ENCODE measurements around the gene ALOX5. TPM values are rescaled to one million over a fixed set of nuclear protein-coding genes. Genes with fewer than 3 reads are reported as not detected.
"Not testable (repeated sequence)": the region's sequence is repeated elsewhere in the genome, so short reads cannot be mapped to it uniquely, and the experiment has no call there.

ALOX5 gene
- total RNA-seq (2021) (66.5 and 86.8 TPM in 2 replicates), Bru-seq, nascent RNA (percentile 78 among the genes with signal in this experiment), BruChase-seq, experiment 1, labeled RNA remaining after a 2-hour chase (percentile 83 among the genes with signal in this experiment), BruChase-seq, experiment 2, labeled RNA remaining after a 6-hour chase (percentile 70 among the genes with signal in this experiment)
- long read RNA-seq, transcript ALOX5-207 (13 exons, 2,390 nt) = minor isoform, 11 of 232 reads
- long read RNA-seq, transcript ALOX5-201 (14 exons, 2,506 nt) = major isoform, 48 of 232 reads
- long read RNA-seq, partial matches to known transcripts = 12 of 232 reads
- long read RNA-seq, other reads (novel, unspliced or antisense) = 158 of 232 reads

- Histone ChIP-seq H3K36me3 (ENCODE audit: low read depth) (no peaks in the 10 kb centered on the region), H3K9me3 (ENCODE audit: insufficient read depth, low read depth) (no peaks in the 10 kb centered on the region), H3K9me2 (ENCODE audit: insufficient read depth) (no peaks in the 10 kb centered on the region), H3K4me2 (peak within 1 kb of the TSS; percentile 94), H4K20me1 (ENCODE audit: insufficient read depth) (no peaks in the 10 kb centered on the region), H3K27me3 (ENCODE audit: insufficient read depth, low read depth) (no peaks in the 10 kb centered on the region), H3K4me1 (replicated peaks; ENCODE audit: insufficient read depth) (peaks cover 37% of the 10 kb centered on the region), H3K79me2 (ENCODE audit: low read depth) (peaks cover 33% of the 10 kb centered on the region), H3F3A (ENCODE audit: insufficient read depth, low read depth) (peaks cover 32% of the 10 kb centered on the region), H3K27ac (peak within 1 kb of the TSS; percentile 99), H2AFZ (peak within 1 kb of the TSS; percentile 90), H3K4me3 (peak within 1 kb of the TSS; percentile 84)
- intact Hi-C loops (cut with micrococcal nuclease; ENCODE audit: unreplicated experiment) = loop anchor here (2.0 to 10.0 kb wide), 4 partner anchors 53 to 369 kb away; partner anchors contain the start of gene ZNF22
- CTCF ChIA-PET = interaction anchor here (1.1 kb wide), 1 partner anchor 20 kb away, joined by 3 read pairs; no protein-coding TSS in a partner anchor
- TF ChIP-seq CTCF (conservative IDR thresholded peaks at IDR 0.05) (no peak), EZH2 (IDR thresholded peaks at IDR 0.05; ENCODE audit: low read depth) (no peak)
- POLR2A ChIA-PET (ENCODE audit: unreplicated experiment) = no interaction called here
- peak; percentile 52 to 91 for DNase-seq
- no TSS peak for BruUV-seq (replicated peaks)
Observed at GRCh38 chr10:45373576-45374349, at the start of gene ALOX5. Gene ALOX5, plus strand, starts transcription at chr10:45374216. Its CDS starts 64 bp downstream, at chr10:45374280.

- no peak overlapping the region for H3K4me3 ChIP-seq
- no peak for DNase-seq
- H3K79me2 ChIP-seq (ENCODE audit: low read depth) = no peaks in the 10 kb centered on the region
- POLR2A ChIA-PET (ENCODE audit: unreplicated experiment) = no interaction called here
- H3K27ac ChIP-seq = no peak overlapping the region
- BruUV-seq (replicated peaks) = no TSS peak
- intact Hi-C loops (cut with micrococcal nuclease; ENCODE audit: unreplicated experiment) = no loop called here
- H3K27me3 ChIP-seq (ENCODE audit: insufficient read depth, low read depth) = no peaks in the 10 kb centered on the region
- H3K4me1 ChIP-seq (replicated peaks; ENCODE audit: insufficient read depth) = no peaks in the 10 kb centered on the region
- no peaks in the 10 kb centered on the region for H3K9me3 ChIP-seq (ENCODE audit: insufficient read depth, low read depth)
- TF ChIP-seq EZH2 (IDR thresholded peaks at IDR 0.05; ENCODE audit: low read depth) = no peak
- H3K36me3 ChIP-seq (ENCODE audit: low read depth) = no peaks in the 10 kb centered on the region; the same call in 1 of the 2 replicates
- no peaks in the 10 kb centered on the region for H3F3A ChIP-seq (ENCODE audit: insufficient read depth, low read depth)
- H3K9me2 ChIP-seq (ENCODE audit: insufficient read depth) = no peaks in the 10 kb centered on the region
- H4K20me1 ChIP-seq (ENCODE audit: insufficient read depth) = no peaks in the 10 kb centered on the region
- H3K4me2 ChIP-seq = no peak overlapping the region
- no peak overlapping the region for H2AFZ ChIP-seq
- CTCF ChIA-PET = no interaction called here
Observed at GRCh38 chr10:45325116-45325515, 48.9 kb upstream of the ALOX5 start.

GRCh38 chr10:45326864-45327263, 47.2 kb upstream of the ALOX5 start:
- H3K9me2 ChIP-seq (ENCODE audit: insufficient read depth); POLR2A ChIA-PET (ENCODE audit: unreplicated experiment); H4K20me1 ChIP-seq (ENCODE audit: insufficient read depth); intact Hi-C loops (cut with micrococcal nuclease; ENCODE audit: unreplicated experiment); H3K79me2 ChIP-seq (ENCODE audit: low read depth); H3K27ac ChIP-seq; CTCF ChIA-PET; H3F3A ChIP-seq (ENCODE audit: insufficient read depth, low read depth); H3K4me3 ChIP-seq; H3K4me2 ChIP-seq; DNase-seq; BruUV-seq (replicated peaks); H3K9me3 ChIP-seq (ENCODE audit: insufficient read depth, low read depth); H2AFZ ChIP-seq; H3K4me1 ChIP-seq (replicated peaks; ENCODE audit: insufficient read depth); H3K36me3 ChIP-seq (ENCODE audit: low read depth): not testable (repeated sequence)
- peaks cover 10% of the 10 kb centered on the region; the same call in 1 of the 2 replicates for H3K27me3 ChIP-seq (ENCODE audit: insufficient read depth, low read depth)

- H3K4me3 ChIP-seq, CTCF ChIA-PET: not testable (repeated sequence)
- POLR2A ChIA-PET (ENCODE audit: unreplicated experiment) = interaction anchor here (0.5 kb wide), 1 partner anchor 891 kb away, joined by 3 read pairs; no protein-coding TSS in a partner anchor
Observed at GRCh38 chr10:45331824-45332223, 42.2 kb upstream of the ALOX5 start.

More at GRCh38 chr10:45331824-45332223, 42.2 kb upstream of the ALOX5 start:
- H4K20me1 ChIP-seq (ENCODE audit: insufficient read depth); DNase-seq; H3F3A ChIP-seq (ENCODE audit: insufficient read depth, low read depth); H3K27ac ChIP-seq; H2AFZ ChIP-seq; H3K9me3 ChIP-seq (ENCODE audit: insufficient read depth, low read depth); H3K9me2 ChIP-seq (ENCODE audit: insufficient read depth); H3K4me1 ChIP-seq (replicated peaks; ENCODE audit: insufficient read depth); H3K79me2 ChIP-seq (ENCODE audit: low read depth); intact Hi-C loops (cut with micrococcal nuclease; ENCODE audit: unreplicated experiment); H3K36me3 ChIP-seq (ENCODE audit: low read depth); BruUV-seq (replicated peaks); H3K4me2 ChIP-seq: not testable (repeated sequence)
- peaks cover 16% of the 10 kb centered on the region; the same call in 1 of the 2 replicates for H3K27me3 ChIP-seq (ENCODE audit: insufficient read depth, low read depth)
